GM19351 (cell line): Measurements from ENCODE around the gene CCNA2.

ENCODE experiments used
- ATAC-seq: cut with Tn5 transposase; IDR thresholded peaks from one replicate; pipeline ENCODE4 v1.9.1; 2021; ENCODE audit warnings: mild to moderate bottlenecking, moderate library complexity; ENCODE audit not compliant: unreplicated experiment

The CCNA2 gene

GRCh38 chr4:121777625-121778024, 46.1 kb downstream of the CCNA2 start:
- ATAC-seq = peak; percentile 60

- peak; percentile 22 for ATAC-seq
Measured at GRCh38 chr4:121776610-121777401, 46.9 kb downstream of the CCNA2 start.

GRCh38 chr4:121773883-121774282, 49.8 kb downstream of the CCNA2 start:
- no peak for ATAC-seq

- ATAC-seq = no peak
Measured at GRCh38 chr4:121771869-121772268, 51.8 kb downstream of the CCNA2 start.

GRCh38 chr4:121769341-121769740, 54.3 kb downstream of the CCNA2 start:
- ATAC-seq = no peak

GRCh38 chr4:121767166-121767565, 56.5 kb downstream of the CCNA2 start:
- no peak for ATAC-seq
